Effector memory CD4-positive, alpha-beta T cell (primary cell): Measurements from ENCODE around the gene MOV10L1.
"Not testable (repeated sequence)": the region's sequence is repeated elsewhere in the genome, so short reads cannot be mapped to it uniquely, and the experiment has no call there.

ENCODE experiments used
- DNase-seq, 3 donors: peaks; one replicate each; pipeline ENCODE4 v3.0.0-alpha.2; 2020
- H3K27ac ChIP-seq: 2 replicates; pipeline ENCODE4 v1.7.0; 2013; ENCODE audit warnings: mild to moderate bottlenecking, low read length, moderate library complexity; ENCODE audit not compliant: insufficient read depth, poor library complexity, severe bottlenecking
- H3K27me3 ChIP-seq: replicated peaks from 2 replicates; pipeline ENCODE4 v1.7.0; 2013; ENCODE audit warnings: mild to moderate bottlenecking, low read length; ENCODE audit not compliant: insufficient read depth, control insufficient read depth, poor library complexity, severe bottlenecking
- H3K36me3 ChIP-seq: 2 replicates; pipeline ENCODE4 v1.7.0; 2013; ENCODE audit warnings: mild to moderate bottlenecking, low read length, moderate library complexity; ENCODE audit not compliant: control insufficient read depth, insufficient read depth
- H3K4me1 ChIP-seq: 2 replicates; pipeline ENCODE4 v1.7.0; 2013; ENCODE audit warnings: low read length, mild to moderate bottlenecking; ENCODE audit not compliant: control insufficient read depth, insufficient read depth, poor library complexity, severe bottlenecking
- H3K4me3 ChIP-seq: 2 replicates; pipeline ENCODE4 v1.7.0; 2013; ENCODE audit warnings: low read length, low read depth, mild to moderate bottlenecking; ENCODE audit not compliant: insufficient read depth, poor library complexity, severe bottlenecking
- H3K9me3 ChIP-seq: 2 replicates; pipeline ENCODE4 v1.7.0; 2013; ENCODE audit warnings: mild to moderate bottlenecking, low read length, moderate library complexity; ENCODE audit not compliant: control insufficient read depth

The MOV10L1 gene

DNA sequence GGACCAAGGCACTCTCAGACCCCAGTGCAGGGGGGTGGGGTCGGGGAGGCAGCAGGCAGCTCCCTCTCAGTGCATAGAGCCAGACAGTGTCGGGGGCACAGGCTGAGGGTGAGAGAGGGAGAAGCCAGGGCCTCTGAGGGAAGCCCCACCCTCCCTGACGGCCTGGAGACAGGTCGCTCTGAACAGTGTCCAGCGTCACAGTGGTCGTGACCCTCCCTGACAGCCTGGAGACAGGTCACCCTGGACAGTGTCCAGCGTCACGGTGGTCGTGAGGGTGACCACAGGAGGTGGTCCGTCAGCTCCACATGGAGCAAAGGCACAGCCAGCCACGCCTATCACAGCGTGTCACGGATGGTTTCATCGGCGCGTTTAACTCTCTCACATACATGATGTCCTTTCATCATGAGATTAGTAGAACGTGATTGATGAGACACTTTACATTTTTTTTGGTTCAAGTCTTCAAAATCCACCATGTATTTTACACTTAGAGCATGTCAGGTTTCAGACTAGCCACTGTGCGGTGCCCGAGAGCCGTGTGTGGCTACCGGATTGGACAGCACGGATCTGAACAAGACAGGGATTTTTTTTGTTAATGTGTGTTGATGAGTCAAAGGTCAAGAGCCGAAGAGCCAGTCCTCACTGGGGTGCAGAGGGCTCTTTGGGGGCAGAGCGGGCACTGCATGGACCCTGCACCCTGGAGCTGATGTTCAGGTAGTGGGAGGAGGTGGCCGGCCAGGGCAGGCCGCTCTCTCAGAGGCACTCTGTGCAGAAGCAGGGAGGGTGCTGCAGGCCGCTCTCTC lies 56.8 kb downstream of the MOV10L1 start:
- no peak for DNase-seq
- Histone ChIP-seq H3K27me3 (peaks cover 4% of the 10 kb centered on the region), H3K9me3 (no peaks in the 10 kb centered on the region), H3K4me1 (no peaks in the 10 kb centered on the region), H3K27ac (no peak overlapping the region), H3K4me3 (no peak overlapping the region), H3K36me3 (no peaks in the 10 kb centered on the region)

DNA sequence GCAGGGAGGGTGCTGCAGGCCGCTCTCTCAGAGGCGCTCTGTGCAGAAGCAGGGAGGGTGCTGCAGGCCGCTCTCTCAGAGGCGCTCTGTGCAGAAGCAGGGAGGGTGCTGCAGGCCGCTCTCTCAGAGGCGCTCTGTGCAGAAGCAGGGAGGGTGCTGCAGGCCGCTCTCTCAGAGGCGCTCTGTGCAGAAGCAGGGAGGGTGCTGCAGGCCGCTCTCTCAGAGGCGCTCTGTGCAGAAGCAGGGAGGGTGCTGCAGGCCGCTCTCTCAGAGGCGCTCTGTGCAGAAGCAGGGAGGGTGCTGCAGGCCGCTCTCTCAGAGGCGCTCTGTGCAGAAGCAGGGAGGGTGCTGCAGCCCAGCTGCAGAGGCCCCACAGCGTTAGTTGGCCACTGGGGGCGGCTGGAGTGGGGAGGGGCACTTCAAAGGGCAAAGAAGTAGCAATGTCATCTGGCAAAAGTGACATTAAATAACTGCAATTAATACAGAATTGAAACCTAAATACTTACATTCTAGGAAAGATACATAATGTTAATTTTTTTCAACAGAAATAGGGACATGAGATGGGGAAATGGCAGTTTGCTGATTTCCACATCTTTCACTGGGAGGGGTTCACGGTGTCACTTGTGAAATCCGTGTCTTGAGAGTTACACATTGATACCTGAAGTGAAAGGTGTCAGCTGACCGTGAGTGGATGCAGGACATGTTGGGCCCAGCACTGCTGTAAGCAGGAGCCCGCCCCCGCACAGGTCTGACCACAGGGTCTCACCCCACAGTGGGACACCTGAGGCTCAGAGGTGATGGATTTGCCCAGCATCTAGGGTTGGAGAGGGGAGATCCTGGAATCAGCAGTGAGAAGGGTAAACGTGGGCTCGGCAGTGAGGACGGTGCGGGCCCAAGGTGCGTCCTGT lies 57.7 kb downstream of the MOV10L1 start:
- H3K4me3 ChIP-seq, H3K27me3 ChIP-seq, H3K36me3 ChIP-seq: not testable (repeated sequence)

GRCh38 chr22:50148166-50148500 lies 58.3 kb downstream of the MOV10L1 start:
- no peak overlapping the region for H3K4me3 ChIP-seq
- H3K9me3 ChIP-seq = no peaks in the 10 kb centered on the region
- H3K4me1 ChIP-seq = no peaks in the 10 kb centered on the region
- no peaks in the 10 kb centered on the region for H3K36me3 ChIP-seq
- H3K27ac ChIP-seq = no peak overlapping the region
- DNase-seq = no peak
- no peaks in the 10 kb centered on the region for H3K27me3 ChIP-seq

More for the DNA sequence above, 57.7 kb downstream of the MOV10L1 start:
- H3K27ac ChIP-seq, H3K4me1 ChIP-seq, DNase-seq, H3K9me3 ChIP-seq: not testable (repeated sequence)

- Histone ChIP-seq H3K36me3 (no peaks in the 10 kb centered on the region), H3K4me3 (no peak overlapping the region), H3K27me3 (no peaks in the 10 kb centered on the region), H3K9me3 (no peaks in the 10 kb centered on the region), H3K27ac (no peak overlapping the region), H3K4me1 (no peaks in the 10 kb centered on the region)
- DNase-seq = peak; percentile 45 to 58 (median 50)
Observed at GRCh38 chr22:50148991-50149721, 59.4 kb downstream of the MOV10L1 start.

- Histone ChIP-seq H3K36me3 (no peaks in the 10 kb centered on the region), H3K9me3 (no peaks in the 10 kb centered on the region), H3K27me3 (no peaks in the 10 kb centered on the region), H3K4me3 (no peak overlapping the region), H3K27ac (no peak overlapping the region), H3K4me1 (no peaks in the 10 kb centered on the region)
- DNase-seq = no peak
Observed at GRCh38 chr22:50150161-50151129, 60.6 kb downstream of the MOV10L1 start.

GRCh38 chr22:50151571-50152537 lies 62.0 kb downstream of the MOV10L1 start:
- no peaks in the 10 kb centered on the region for H3K9me3 ChIP-seq

GRCh38 chr22:50153056-50153755 lies 63.4 kb downstream of the MOV10L1 start:
- Histone ChIP-seq H3K27me3 (no peaks in the 10 kb centered on the region), H3K4me3 (no peak overlapping the region), H3K27ac (no peak overlapping the region), H3K36me3 (no peaks in the 10 kb centered on the region), H3K9me3 (no peaks in the 10 kb centered on the region), H3K4me1 (no peaks in the 10 kb centered on the region)
- no peak for DNase-seq

More at GRCh38 chr22:50151571-50152537, 62.0 kb downstream of the MOV10L1 start:
- no peak for DNase-seq
- Histone ChIP-seq H3K4me3 (no peak overlapping the region), H3K36me3 (no peaks in the 10 kb centered on the region), H3K27me3 (no peaks in the 10 kb centered on the region), H3K4me1 (no peaks in the 10 kb centered on the region), H3K27ac (no peak overlapping the region)

DNA sequence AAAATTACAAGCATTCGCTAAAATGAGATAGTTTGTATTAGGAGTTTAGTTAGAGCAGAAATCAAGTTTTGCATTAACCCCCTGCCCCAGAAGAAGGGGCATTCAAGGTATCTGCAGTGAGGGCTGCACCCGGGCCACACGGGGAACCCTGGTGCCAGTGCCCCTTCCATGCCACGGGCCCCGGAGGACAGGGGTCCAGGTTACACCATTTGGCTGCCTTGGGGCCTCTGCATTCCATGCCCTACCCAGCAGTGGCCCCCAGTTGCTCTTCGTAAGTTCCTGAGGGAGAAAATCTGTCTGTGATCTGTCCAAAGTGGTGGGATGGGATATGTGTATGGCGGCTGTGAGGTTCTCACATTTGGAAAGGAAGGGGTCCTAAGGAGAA lies 63.9 kb downstream of the MOV10L1 start:
- Histone ChIP-seq H3K4me1 (no peaks in the 10 kb centered on the region), H3K4me3 (no peak overlapping the region), H3K27me3 (no peaks in the 10 kb centered on the region), H3K36me3 (no peaks in the 10 kb centered on the region), H3K27ac (no peak overlapping the region), H3K9me3 (no peaks in the 10 kb centered on the region)
- DNase-seq = no peak
